Transverse colon (tissue), 3 donors: ENCODE data around the gene IMPG2.

Experiments
- CTCF ChIP-seq, 5 experiments: fragments of 200-600 bp in 3 of 5; fragments of 450-650 bp in 2 of 5; sonication (generic) in 3 of 5; IDR thresholded peaks; 1 replicate in 2 of 5; 2 replicates in 3 of 5; pipeline ENCODE4 v1.5.1; 2016 to 2017; ENCODE audit warnings: antibody characterized with exemption in 5 of 5, inconsistent platforms in 3 of 5, mild to moderate bottlenecking in 2 of 5, moderate library complexity in 1 of 5
- POLR2A ChIP-seq: fragments of 450-650 bp; IDR thresholded peaks from one replicate; pipeline ENCODE4 v1.6.1; 2016; ENCODE audit warnings: antibody characterized with exemption, mild to moderate bottlenecking, moderate library complexity

- no peak for TF ChIP-seq CTCF (IDR thresholded peaks at IDR 0.05)
- TF ChIP-seq POLR2A: no peak
Observed at GRCh38 chr3:101279765-101280385, 40.5 kb downstream of the IMPG2 start.
